NCI-H1417 (cell line): ENCODE measurements around the gene IFNB1.
A peak's percentile ranks its signal among the peaks of the same experiment; 100 is the strongest.

ENCODE experiments used
- DNase-seq, 3 experiments: peaks; one replicate each; lab custom pipeline; 2025; lab: John Stamatoyannopoulos, UW

IFNB1 gene

GRCh38 chr9:21077781-21078180 lies at the start of gene IFNB1:
TSS of gene IFNB1 (minus strand) at chr9:21077942. CDS start at chr9:21077869, 73 bp downstream.
- DNase-seq, result no peak

DNA sequence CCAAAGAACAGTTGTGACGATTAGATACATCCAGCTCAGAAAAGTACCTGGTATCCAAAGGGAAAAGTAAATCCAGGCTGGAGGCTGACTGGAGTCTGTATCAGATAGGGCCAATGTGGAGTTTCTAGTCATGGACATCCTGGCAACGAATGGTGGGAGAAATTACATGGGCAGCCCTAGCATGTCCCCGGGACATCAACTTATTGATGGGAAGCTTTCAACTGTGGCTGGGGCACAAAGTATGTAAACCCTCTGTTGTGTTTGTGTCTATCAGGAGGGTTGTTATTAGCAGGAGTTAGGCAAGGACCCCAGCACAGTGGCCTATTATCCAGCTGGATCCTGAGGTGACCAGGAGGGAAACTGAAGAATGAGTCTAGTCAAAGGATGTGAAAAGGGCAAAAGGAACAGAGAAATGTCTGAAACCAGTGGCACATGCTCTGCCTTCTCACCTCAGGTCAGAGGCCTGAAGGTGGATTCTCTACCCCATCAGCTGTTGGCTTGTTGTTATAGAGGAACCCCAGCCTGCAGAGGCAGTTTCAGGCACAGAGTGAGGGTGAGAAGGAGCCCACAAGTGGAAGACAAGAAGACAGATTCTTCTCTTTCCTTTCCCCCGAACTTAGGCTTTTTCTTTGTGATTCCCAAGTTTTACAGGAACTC lies 44.0 kb upstream of the IFNB1 start:
- no peak for DNase-seq

DNA sequence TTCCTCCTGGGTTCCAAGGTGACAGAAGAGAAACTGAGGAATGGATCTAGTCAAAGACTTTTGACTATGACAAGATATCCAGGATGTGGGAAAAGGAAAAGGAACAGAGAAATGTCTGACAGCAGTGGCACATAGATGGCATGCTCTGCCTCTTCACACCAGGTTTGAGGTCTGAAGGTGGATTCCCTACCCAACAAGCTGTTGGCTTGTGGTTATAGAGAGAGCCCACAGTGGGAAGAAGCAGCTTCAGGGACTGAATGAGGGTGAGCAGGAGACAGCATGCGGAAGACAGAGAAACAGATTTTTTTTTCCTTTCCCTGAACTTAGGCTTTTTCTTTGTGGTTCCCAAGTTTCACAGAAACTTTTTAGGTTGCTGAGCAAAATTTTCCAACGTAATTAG lies 43.3 kb upstream of the IFNB1 start:
- DNase-seq, result no peak

DNA sequence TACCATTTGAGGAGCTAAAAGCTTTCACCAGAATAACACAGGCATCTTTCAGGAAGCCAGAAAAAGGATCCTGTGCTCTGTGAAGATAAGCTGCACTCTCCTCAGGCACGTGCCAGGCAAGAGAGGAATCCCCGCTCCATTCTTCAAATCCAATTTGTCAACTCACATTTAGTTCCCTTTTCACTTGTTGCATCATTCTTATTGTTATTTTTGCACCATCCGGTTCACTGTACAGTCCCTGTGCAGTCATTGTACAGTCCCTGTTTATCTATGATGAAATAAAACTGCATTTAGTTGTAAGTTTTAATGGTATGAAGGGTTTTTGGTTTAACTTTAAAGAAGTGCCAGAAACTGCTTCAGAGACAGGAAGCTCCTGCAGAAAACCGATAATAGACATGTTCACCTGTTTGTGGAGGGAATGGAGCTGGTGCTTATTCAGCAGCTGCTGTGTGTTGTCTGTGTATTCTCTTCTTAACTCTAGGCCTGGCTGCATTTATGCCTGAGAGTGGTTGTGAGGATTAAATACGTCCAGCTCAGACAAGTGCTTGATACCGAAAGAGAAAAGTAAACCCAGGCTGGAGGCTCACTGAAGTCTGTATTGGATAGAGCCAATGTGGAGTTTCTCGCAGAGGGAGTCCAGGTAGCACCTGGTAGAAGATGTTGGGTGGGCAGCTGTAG lies 41.5 kb upstream of the IFNB1 start:
- no peak for DNase-seq

- DNase-seq, result no peak
Observed at GRCh38 chr9:21114311-21114710, 36.6 kb upstream of the IFNB1 start.

- DNase-seq, result peak; percentile 45 to 77 (median 77)
Observed at GRCh38 chr9:21110708-21111576, 33.2 kb upstream of the IFNB1 start.

DNA sequence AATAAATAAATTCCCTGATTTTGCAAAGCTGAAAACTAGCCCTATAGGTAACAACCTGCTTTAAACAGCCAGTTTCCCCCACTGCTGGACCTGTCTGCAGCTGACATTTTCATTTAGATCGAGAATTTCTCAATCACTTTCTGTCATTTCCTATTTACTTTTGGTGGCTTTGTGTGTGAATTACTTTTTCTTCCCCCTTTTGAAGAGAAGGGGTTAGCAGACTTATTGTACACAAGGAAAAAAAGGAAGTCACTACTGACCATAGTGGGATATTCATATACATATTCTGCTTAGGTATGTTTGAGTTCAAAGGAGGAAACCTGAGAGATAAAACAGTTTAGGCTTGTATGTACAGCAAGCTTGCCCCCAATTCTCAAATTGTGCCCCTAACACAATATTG lies 27.0 kb upstream of the IFNB1 start:
- no peak for DNase-seq

- no peak for DNase-seq
Observed at GRCh38 chr9:21102305-21102704, 24.6 kb upstream of the IFNB1 start.

DNA sequence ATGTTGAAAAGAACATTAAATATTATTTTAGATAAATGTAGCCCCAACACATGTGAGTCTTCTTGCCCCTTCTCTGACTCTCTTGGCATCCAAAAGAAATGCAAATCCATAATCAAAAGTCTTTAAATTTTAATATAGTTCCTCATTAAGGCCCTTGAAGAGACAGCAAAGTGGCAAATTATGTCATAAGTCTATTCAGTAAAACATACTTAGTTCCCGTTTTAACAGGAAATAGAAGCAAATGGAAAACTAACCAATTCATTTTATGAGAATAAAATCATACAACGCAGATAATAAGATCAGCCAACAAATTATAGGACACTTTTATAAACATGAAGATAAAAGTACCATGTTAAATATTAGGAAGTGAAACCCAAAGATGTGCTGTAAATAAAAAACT lies 20.1 kb upstream of the IFNB1 start:
- no peak for DNase-seq

GRCh38 chr9:21096901-21097255 lies 19.1 kb upstream of the IFNB1 start:
- DNase-seq, result no peak

DNA sequence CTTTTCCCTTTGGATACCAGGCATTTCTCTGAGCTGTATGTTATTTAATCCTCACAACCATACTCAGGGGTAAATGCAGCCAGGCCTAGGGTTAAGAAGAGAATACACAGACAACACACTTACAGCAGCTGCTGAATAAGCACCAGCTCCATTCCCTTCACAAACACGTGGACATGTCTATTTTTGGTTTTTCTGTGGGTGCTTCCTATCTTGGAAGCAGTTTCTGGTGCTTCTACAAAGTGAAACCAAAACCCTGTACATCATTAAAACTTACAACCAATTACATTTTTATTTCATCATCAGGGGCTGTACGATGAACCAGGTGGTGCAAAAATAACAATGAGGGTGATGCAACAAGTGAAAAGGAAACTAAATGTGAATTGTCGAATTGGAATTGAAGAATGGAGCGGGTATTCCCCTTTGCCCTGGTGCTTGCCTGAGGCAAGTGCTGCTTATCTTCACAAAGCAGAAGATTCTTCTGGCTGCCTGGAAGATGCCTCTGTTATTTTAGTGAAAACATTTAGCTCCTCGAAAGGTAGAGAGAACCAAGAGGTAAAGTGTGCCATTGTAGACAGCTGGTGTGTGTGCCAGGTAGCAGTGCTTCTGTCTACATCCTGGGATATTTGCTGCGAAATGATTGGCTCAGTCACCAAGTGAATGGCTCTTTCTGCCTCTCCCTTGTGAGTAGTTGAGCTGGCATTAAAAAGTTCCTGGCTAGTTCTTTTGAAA lies 18.6 kb upstream of the IFNB1 start:
- DNase-seq, result peak in 1 of 3 experiments; percentile 5

DNA sequence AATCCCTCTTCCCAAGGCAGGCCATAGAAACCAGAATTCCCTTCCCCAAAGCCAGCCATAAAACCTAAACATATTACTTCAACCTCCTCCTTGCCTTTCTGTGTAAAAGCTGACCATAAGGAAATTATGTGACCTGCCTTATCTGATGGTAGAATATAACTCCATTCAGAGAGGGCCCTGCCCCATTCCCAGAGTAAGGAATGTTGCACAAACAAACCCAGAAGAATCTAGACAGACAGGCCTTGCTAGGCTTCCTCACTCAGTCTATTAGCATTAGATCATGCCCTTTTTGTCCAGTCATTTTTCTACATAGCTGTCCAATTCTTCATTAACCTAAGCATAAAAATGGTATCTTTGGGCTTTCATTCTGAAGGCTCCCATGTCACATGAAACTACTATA lies 17.8 kb upstream of the IFNB1 start:
- DNase-seq, result no peak

DNA sequence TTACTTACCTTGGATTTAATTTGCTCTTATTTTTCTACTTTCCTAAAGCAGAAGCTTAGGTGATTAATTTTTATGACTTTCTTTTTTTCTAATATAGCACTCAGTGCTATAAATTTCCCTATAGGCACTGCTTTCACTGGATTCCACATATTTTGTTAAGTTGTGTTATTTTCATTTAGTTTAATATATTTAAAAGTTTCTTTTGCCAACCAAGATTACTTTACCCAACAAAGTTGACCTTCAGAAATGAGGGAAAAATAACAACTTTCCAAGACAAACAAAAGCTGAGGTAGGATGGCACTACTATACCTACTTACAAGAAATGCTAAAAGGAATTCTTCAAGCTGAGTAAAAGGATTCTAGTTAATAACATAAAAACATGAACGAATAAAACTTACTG lies 8.8 kb upstream of the IFNB1 start:
- no peak for DNase-seq

DNA sequence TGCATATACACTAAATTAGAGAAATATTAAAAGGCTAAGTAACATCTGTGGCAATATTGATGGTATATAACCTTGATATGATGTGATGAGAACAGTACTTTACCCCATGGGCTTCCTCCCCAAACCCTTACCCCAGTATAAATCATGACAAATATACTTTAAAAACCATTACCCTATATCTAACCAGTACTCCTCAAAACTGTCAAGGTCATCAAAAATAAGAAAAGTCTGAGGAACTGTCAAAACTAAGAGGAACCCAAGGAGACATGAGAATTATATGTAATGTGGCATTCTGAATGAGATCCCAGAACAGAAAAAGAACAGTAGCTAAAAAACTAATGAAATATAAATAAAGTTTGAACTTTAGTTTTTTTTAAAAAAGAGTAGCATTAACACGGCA lies 7.3 kb upstream of the IFNB1 start:
- DNase-seq, result no peak

DNA sequence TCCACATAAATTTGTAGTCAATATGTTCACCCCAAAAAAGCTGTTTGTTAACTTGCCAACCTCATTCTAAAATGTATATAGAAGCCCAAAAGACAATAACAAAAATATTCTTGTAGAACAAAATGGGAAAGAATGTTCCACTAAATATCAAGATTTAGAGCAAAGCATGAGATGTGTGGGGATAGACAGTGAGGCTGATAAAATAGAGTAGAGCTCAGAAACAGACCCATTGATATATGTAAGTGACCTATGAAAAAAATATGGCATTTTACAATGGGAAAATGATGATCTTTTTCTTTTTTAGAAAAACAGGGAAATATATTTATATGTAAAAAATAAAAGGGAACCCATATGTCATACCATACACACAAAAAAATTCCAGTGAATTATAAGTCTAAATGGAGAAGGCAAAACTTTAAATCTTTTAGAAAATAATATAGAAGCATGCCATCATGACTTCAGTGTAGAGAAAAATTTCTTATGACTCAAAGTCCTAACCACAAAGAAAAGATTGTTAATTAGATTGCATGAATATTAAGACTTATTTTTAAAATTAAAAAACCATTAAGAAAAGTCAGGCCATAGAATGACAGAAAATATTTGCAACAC lies 6.6 kb upstream of the IFNB1 start:
- no peak for DNase-seq

GRCh38 chr9:21082671-21083070 lies 4.9 kb upstream of the IFNB1 start:
- no peak for DNase-seq

- DNase-seq, result no peak
Observed at GRCh38 chr9:21081999-21082398, 4.3 kb upstream of the IFNB1 start.

GRCh38 chr9:21081451-21081850 lies 3.7 kb upstream of the IFNB1 start:
- no peak for DNase-seq

DNA sequence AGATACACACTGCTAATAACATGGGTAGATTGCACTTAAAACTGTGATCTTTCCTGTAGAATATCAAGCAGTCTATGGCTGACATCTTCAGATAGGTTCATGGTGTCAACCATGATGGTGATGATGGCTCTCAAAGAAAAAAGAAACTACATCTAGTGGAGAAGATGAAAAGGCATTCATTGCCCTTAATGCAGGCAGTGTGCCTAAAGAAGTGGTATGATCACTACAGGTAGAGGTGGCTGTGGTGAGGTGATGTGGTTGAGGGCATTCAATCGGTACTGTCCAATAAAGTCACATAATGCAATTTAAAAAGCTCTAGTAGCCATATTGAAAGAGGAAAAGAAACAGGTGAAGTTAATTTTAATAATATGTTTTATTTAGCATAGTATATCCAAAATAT lies 3.1 kb upstream of the IFNB1 start:
- DNase-seq, result no peak

- no peak for DNase-seq
Observed at GRCh38 chr9:21078702-21079101, 960 bp upstream of the IFNB1 start.

DNA sequence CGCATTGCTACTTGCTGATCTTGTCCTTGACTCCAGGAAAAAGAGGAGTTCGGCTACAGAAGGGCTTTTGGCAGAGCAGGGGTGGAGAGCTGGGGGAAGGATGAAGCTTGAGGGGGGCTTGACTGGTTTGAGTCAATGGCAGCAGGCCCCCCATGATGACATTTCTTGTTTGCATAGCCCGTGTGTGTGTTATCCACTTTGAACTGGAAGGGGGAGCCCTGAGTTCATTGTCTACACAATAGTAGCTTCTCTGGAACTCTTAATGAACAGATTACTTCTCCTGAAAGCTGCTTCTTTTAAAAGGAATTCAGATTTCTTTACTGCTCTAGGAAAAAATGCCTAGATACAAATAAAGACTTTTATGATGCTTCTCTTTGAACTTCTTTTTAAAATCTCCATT lies 2.3 kb downstream of the IFNB1 start:
- DNase-seq, result no peak

- DNase-seq, result no peak
Observed at GRCh38 chr9:21070906-21071305, 6.8 kb downstream of the IFNB1 start.
